ENCODE measurements around the gene LRRC40.

Gene LRRC40

GRCh38 chr1:70103770-70104169 lies 101.6 kb downstream of the LRRC40 start:
- no peak for DNase-seq

- no peak for DNase-seq
Measured at GRCh38 chr1:70101774-70102173, 103.6 kb downstream of the LRRC40 start.

- DNase-seq: no peak
Measured at GRCh38 chr1:70101231-70101630, 104.1 kb downstream of the LRRC40 start.
